ENCODE measurements around the gene DOK4. TPM values are rescaled to one million over a fixed set of nuclear protein-coding genes. Genes with fewer than 3 reads are reported as not detected.

DOK4 gene
- polyA plus RNA-seq (2013, experiment 1 of 2), result 18.2 TPM
- 21.0 TPM for polyA plus RNA-seq (2013, experiment 2 of 2)

GRCh38 chr16:57485916-57486857 lies at the start of gene DOK4:
Gene DOK4, minus strand, starts transcription at chr16:57486493. Its CDS starts 6,986 bp downstream, at chr16:57479507.
- Histone ChIP-seq H3K4me1 (ENCODE audit: insufficient read depth, low read length) (no peaks in the 10 kb centered on the region), H3K27ac (ENCODE audit: low read depth, low read length) (no peak within 1 kb of the TSS), H3K9me3 (ENCODE audit: insufficient read depth, low read depth, low read length) (0 out of 2 replicates have a peak, but pooled peaks cover 4% of the 10 kb centered on the region), H3K4me3 (ENCODE audit: low read length) (peak within 1 kb of the TSS; percentile 61), H3K9ac (ENCODE audit: low read depth, low read length) (peak within 1 kb of the TSS; percentile 47; the same call in 1 of the 2 replicates), H3K27me3 (ENCODE audit: insufficient read depth, low read length) (peaks cover 16% of the 10 kb centered on the region), H3K36me3 (ENCODE audit: insufficient read depth, low read length) (no peaks in the 10 kb centered on the region)
- WGBS, result 2% methylated on average over 73 of the region's 73 CpGs

GRCh38 chr16:57535680-57536305 lies 49.5 kb upstream of the DOK4 start:
- no peaks in the 10 kb centered on the region for H3K9me3 ChIP-seq (ENCODE audit: insufficient read depth, low read depth, low read length)
- H3K4me3 ChIP-seq (ENCODE audit: low read length), result peak overlapping the region; percentile 68
- H3K27me3 ChIP-seq (ENCODE audit: insufficient read depth, low read length), result peaks cover 6% of the 10 kb centered on the region; the same call in 1 of the 2 replicates
- H3K36me3 ChIP-seq (ENCODE audit: insufficient read depth, low read length), result no peaks in the 10 kb centered on the region
- H3K4me1 ChIP-seq (ENCODE audit: insufficient read depth, low read length), result peaks cover 23% of the 10 kb centered on the region
- 2% methylated on average over 33 of the region's 50 CpGs for WGBS
- peak overlapping the region; percentile 91 for H3K9ac ChIP-seq (ENCODE audit: low read depth, low read length)
- H3K27ac ChIP-seq (ENCODE audit: low read depth, low read length), result peak overlapping the region; percentile 98

DNA sequence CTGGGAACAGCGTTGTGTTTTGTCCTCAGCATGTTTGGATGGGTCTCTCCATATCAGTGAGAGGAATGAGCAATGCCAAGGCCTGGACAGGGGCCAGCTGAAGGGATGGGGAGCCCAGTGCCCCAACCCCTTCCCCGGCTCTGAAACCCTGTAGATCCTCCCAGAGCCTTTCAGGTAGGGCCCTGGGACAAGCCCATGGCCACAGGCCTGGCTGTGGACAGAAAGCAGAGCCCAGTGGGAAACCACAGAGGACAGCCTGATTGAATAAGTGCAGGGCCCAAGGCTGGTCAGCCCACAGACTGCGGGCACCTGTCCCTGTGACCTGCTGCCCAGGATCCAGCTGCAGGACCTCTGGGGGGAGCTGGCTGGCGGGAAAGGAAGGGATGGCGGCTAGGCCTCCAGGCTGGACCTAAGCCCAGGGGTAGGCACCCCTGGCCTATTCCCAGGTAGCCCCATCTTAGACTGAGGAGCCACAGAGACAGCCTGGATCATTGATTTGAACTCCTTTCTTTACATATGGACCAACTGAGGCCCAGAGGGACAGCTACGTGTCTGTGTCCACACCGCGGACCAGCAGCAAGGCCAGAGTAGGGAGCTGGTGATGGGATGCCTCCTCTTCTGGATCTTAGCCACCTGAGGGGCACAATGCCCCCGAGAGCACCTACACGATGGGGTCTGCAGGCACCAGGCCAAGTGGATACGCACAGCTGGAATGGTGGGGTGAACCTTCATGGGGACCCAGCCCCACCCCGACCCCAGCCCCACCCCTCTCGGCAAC lies 48.8 kb upstream of the DOK4 start:
- Histone ChIP-seq H3K27me3 (ENCODE audit: insufficient read depth, low read length) (peaks cover 6% of the 10 kb centered on the region; the same call in 1 of the 2 replicates), H3K36me3 (ENCODE audit: insufficient read depth, low read length) (no peaks in the 10 kb centered on the region), H3K9ac (ENCODE audit: low read depth, low read length) (no peak overlapping the region), H3K9me3 (ENCODE audit: insufficient read depth, low read depth, low read length) (no peaks in the 10 kb centered on the region), H3K4me1 (ENCODE audit: insufficient read depth, low read length) (peaks cover 26% of the 10 kb centered on the region), H3K4me3 (ENCODE audit: low read length) (peak overlapping the region; percentile 68), H3K27ac (ENCODE audit: low read depth, low read length) (no peak overlapping the region; the same call in 1 of the 2 replicates)
- WGBS, result 86% methylated on average over 13 of the region's 13 CpGs

DNA sequence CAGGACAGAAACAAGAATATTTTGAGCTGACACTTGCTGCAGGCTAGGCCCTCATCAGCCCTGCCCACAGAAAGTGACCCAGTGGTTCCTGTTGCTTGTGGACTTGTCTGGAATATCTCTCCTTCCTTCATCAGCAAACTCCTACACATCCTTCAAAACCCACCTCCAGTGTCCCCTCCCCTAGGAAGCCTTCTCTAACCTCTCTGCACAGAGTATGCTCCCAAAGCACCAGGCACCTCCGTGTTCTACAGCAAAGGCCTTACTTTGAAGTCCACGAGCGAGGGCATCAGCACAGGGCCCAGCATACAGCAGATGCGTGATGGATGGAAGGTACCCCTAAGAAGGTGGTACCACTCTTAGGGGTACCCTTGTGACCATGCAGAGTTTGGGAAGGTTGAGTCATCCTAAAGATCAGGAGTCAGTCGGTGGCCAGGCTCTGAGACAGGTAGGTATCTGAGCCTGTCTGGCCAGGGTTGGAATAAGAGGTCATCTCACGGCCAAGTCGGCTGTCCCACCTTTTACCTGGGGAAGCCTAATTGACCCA lies 48.1 kb upstream of the DOK4 start:
- 91% methylated on average over 7 of the region's 7 CpGs for WGBS
- Histone ChIP-seq H3K9ac (ENCODE audit: low read depth, low read length) (no peak overlapping the region), H3K4me3 (ENCODE audit: low read length) (no peak overlapping the region), H3K9me3 (ENCODE audit: insufficient read depth, low read depth, low read length) (no peaks in the 10 kb centered on the region), H3K36me3 (ENCODE audit: insufficient read depth, low read length) (no peaks in the 10 kb centered on the region), H3K27ac (ENCODE audit: low read depth, low read length) (no peak overlapping the region), H3K4me1 (ENCODE audit: insufficient read depth, low read length) (peaks cover 32% of the 10 kb centered on the region), H3K27me3 (ENCODE audit: insufficient read depth, low read length) (peaks cover 9% of the 10 kb centered on the region)

- WGBS, result 87% methylated on average over 19 of the region's 19 CpGs
- no peak overlapping the region for H3K9ac ChIP-seq (ENCODE audit: low read depth, low read length)
- H3K4me3 ChIP-seq (ENCODE audit: low read length), result no peak overlapping the region
- peaks cover 14% of the 10 kb centered on the region for H3K27me3 ChIP-seq (ENCODE audit: insufficient read depth, low read length)
- H3K4me1 ChIP-seq (ENCODE audit: insufficient read depth, low read length), result peaks cover 32% of the 10 kb centered on the region
- H3K36me3 ChIP-seq (ENCODE audit: insufficient read depth, low read length), result no peaks in the 10 kb centered on the region
- H3K27ac ChIP-seq (ENCODE audit: low read depth, low read length), result no peak overlapping the region
- no peaks in the 10 kb centered on the region for H3K9me3 ChIP-seq (ENCODE audit: insufficient read depth, low read depth, low read length)
These were observed 47.4 kb upstream of the DOK4 start for GRCh38 chr16:57533431-57534336.

DNA sequence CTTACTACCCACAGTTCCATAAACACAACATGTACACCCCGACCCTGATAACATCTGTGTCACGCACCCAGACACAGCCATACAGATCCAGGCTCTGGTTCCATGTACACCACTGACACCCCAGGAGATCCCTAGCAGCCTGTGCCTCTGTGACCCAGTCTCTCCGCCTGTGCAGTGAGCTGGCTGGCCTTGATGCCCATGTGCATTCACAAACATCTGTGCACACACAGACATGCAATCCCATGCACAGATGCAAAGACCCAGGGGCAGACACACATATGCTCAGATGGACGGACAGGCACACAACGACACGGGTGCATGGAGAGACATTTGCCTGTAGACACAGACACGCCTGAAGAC lies 46.0 kb upstream of the DOK4 start:
- peaks cover 8% of the 10 kb centered on the region for H3K27me3 ChIP-seq (ENCODE audit: insufficient read depth, low read length)
- H3K9me3 ChIP-seq (ENCODE audit: insufficient read depth, low read depth, low read length), result no peaks in the 10 kb centered on the region
- H3K4me3 ChIP-seq (ENCODE audit: low read length), result no peak overlapping the region
- H3K36me3 ChIP-seq (ENCODE audit: insufficient read depth, low read length), result no peaks in the 10 kb centered on the region
- H3K9ac ChIP-seq (ENCODE audit: low read depth, low read length), result no peak overlapping the region
- 87% methylated on average over 7 of the region's 7 CpGs for WGBS
- H3K4me1 ChIP-seq (ENCODE audit: insufficient read depth, low read length), result peaks cover 27% of the 10 kb centered on the region
- H3K27ac ChIP-seq (ENCODE audit: low read depth, low read length), result no peak overlapping the region

GRCh38 chr16:57531635-57532265 lies 45.5 kb upstream of the DOK4 start:
- no peak overlapping the region for H3K4me3 ChIP-seq (ENCODE audit: low read length)
- no peak overlapping the region for H3K9ac ChIP-seq (ENCODE audit: low read depth, low read length)
- no peak overlapping the region for H3K27ac ChIP-seq (ENCODE audit: low read depth, low read length)
- H3K27me3 ChIP-seq (ENCODE audit: insufficient read depth, low read length), result peaks cover 8% of the 10 kb centered on the region
- peaks cover 24% of the 10 kb centered on the region for H3K4me1 ChIP-seq (ENCODE audit: insufficient read depth, low read length)
- H3K36me3 ChIP-seq (ENCODE audit: insufficient read depth, low read length), result no peaks in the 10 kb centered on the region
- WGBS, result 86% methylated on average over 8 of the region's 8 CpGs
- no peaks in the 10 kb centered on the region for H3K9me3 ChIP-seq (ENCODE audit: insufficient read depth, low read depth, low read length)

GRCh38 chr16:57531253-57531575 lies 44.9 kb upstream of the DOK4 start:
- H3K4me3 ChIP-seq (ENCODE audit: low read length), result no peak overlapping the region
- no peak overlapping the region for H3K9ac ChIP-seq (ENCODE audit: low read depth, low read length)
- no peaks in the 10 kb centered on the region for H3K9me3 ChIP-seq (ENCODE audit: insufficient read depth, low read depth, low read length)
- peaks cover 24% of the 10 kb centered on the region for H3K4me1 ChIP-seq (ENCODE audit: insufficient read depth, low read length)
- no peaks in the 10 kb centered on the region for H3K36me3 ChIP-seq (ENCODE audit: insufficient read depth, low read length)
- peaks cover 8% of the 10 kb centered on the region for H3K27me3 ChIP-seq (ENCODE audit: insufficient read depth, low read length)
- H3K27ac ChIP-seq (ENCODE audit: low read depth, low read length), result no peak overlapping the region
- 93% methylated on average over 3 of the region's 3 CpGs for WGBS

- Histone ChIP-seq H3K27ac (ENCODE audit: low read depth, low read length) (no peak overlapping the region), H3K9me3 (ENCODE audit: insufficient read depth, low read depth, low read length) (no peaks in the 10 kb centered on the region), H3K36me3 (ENCODE audit: insufficient read depth, low read length) (no peaks in the 10 kb centered on the region), H3K27me3 (ENCODE audit: insufficient read depth, low read length) (peaks cover 8% of the 10 kb centered on the region), H3K9ac (ENCODE audit: low read depth, low read length) (no peak overlapping the region), H3K4me3 (ENCODE audit: low read length) (0 out of 2 replicates have a peak overlapping the region, but pooled peaks have one; percentile 3), H3K4me1 (ENCODE audit: insufficient read depth, low read length) (peaks cover 24% of the 10 kb centered on the region)
- WGBS, result 88% methylated on average over 22 of the region's 22 CpGs
These were observed 44.4 kb upstream of the DOK4 start for GRCh38 chr16:57530522-57531252.
